Hepatocyte (in vitro differentiated cells): ENCODE measurements around the gene LRRC3.

ENCODE experiments used
- EZH2phosphoT487 ChIP-seq: fragments of 200-600 bp; sonication (generic); IDR thresholded peaks from one replicate; pipeline ENCODE4 v1.6.1; 2018; ENCODE audit warnings: antibody characterized with exemption, mild to moderate bottlenecking, low read depth, moderate library complexity; ENCODE audit not compliant: unreplicated experiment, severe bottlenecking
- TF ChIP-seq, protein P1 (sequence below): fragments of 200-600 bp; sonication (generic); IDR thresholded peaks from 2 replicates; pipeline ENCODE4 v1.5.1; 2016; ENCODE audit warnings: antibody characterized with exemption, mild to moderate bottlenecking; ENCODE audit not compliant: poor library complexity

DNA sequence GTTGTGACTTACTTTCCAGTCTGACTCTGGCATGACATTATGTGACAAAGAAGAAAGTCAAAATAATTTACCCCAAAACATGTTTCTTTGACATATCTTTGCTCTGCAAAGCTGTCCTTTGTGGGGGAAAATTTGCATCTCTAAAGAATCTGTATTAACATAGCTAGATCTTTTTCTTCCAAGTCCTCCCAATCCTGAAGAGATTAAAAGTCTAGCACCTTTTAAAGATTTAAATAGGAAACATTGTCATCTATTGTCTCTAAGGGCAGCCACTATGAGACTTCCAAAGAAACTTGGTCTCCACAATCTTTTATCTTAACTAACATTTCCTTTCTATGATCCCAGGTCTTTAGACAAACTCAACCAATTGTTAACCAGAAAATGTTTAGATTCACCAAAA is 16.0 kb downstream of the LRRC3 start:
- TF ChIP-seq, protein P1, sequence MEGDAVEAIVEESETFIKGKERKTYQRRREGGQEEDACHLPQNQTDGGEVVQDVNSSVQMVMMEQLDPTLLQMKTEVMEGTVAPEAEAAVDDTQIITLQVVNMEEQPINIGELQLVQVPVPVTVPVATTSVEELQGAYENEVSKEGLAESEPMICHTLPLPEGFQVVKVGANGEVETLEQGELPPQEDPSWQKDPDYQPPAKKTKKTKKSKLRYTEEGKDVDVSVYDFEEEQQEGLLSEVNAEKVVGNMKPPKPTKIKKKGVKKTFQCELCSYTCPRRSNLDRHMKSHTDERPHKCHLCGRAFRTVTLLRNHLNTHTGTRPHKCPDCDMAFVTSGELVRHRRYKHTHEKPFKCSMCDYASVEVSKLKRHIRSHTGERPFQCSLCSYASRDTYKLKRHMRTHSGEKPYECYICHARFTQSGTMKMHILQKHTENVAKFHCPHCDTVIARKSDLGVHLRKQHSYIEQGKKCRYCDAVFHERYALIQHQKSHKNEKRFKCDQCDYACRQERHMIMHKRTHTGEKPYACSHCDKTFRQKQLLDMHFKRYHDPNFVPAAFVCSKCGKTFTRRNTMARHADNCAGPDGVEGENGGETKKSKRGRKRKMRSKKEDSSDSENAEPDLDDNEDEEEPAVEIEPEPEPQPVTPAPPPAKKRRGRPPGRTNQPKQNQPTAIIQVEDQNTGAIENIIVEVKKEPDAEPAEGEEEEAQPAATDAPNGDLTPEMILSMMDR, result no peak
- TF ChIP-seq EZH2phosphoT487, result no peak
